Mesenchymal stem cell (in vitro differentiated cells and primary cell): ENCODE measurements around the gene KCNK1. TPM values are rescaled to one million over a fixed set of nuclear protein-coding genes. Genes with fewer than 3 reads are reported as not detected.
A peak's percentile ranks its signal among the peaks of the same experiment; 100 is the strongest.

ENCODE experiments used
- DNase-seq: peaks from one replicate; pipeline ENCODE4 v3.0.0-alpha.2; 2013
- H2AFZ ChIP-seq: one replicate; pipeline ENCODE4 v1.6.1; 2013; ENCODE audit warnings: low read depth, mild to moderate bottlenecking, control low read depth, inconsistent platforms, low read length, moderate library complexity
- H2AK5ac ChIP-seq: 2 replicates; pipeline ENCODE4 v1.6.1; 2013; ENCODE audit warnings: low read length, moderate library complexity, mild to moderate bottlenecking, inconsistent platforms; ENCODE audit not compliant: severe bottlenecking
- H2BK120ac ChIP-seq: one replicate; pipeline ENCODE4 v1.6.1; 2013; ENCODE audit warnings: low read depth, mild to moderate bottlenecking, inconsistent platforms, low read length, moderate library complexity
- H2BK12ac ChIP-seq, 2 experiments: one replicate each; pipeline ENCODE4 v1.6.1; 2013; ENCODE audit warnings: inconsistent platforms in 2 of 2, low read length in 2 of 2, mild to moderate bottlenecking in 2 of 2, moderate library complexity in 2 of 2, control low read depth in 1 of 2
- H2BK15ac ChIP-seq: one replicate; pipeline ENCODE4 v1.6.1; 2013; ENCODE audit warnings: mild to moderate bottlenecking, low read depth, inconsistent platforms; ENCODE audit not compliant: poor library complexity, severe bottlenecking
- H2BK5ac ChIP-seq: 2 replicates; pipeline ENCODE4 v1.6.1; 2013; ENCODE audit warnings: low read depth, mild to moderate bottlenecking, low read length, control low read depth, inconsistent platforms; ENCODE audit not compliant: poor library complexity, severe bottlenecking
- H3K14ac ChIP-seq, 2 experiments: one replicate each; pipeline ENCODE4 v1.6.1; 2013; ENCODE audit warnings: inconsistent platforms in 2 of 2, low read length in 2 of 2, control low read depth in 1 of 2, mild to moderate bottlenecking in 1 of 2, moderate library complexity in 1 of 2
- H3K18ac ChIP-seq, 2 experiments: one replicate each; pipeline ENCODE4 v1.6.1; 2013; ENCODE audit warnings: inconsistent platforms in 2 of 2, low read length in 2 of 2, control low read depth in 1 of 2, low read depth in 1 of 2, mild to moderate bottlenecking in 1 of 2
- H3K23ac ChIP-seq, 2 experiments: one replicate each; pipeline ENCODE4 v1.6.1; 2013; ENCODE audit warnings: inconsistent platforms in 2 of 2, low read length in 2 of 2, mild to moderate bottlenecking in 2 of 2, moderate library complexity in 2 of 2, control low read depth in 1 of 2
- H3K27ac ChIP-seq: 2 replicates; pipeline ENCODE4 v1.5.1; 2013; ENCODE audit warnings: mild to moderate bottlenecking, moderate library complexity, low read length, control low read depth, inconsistent platforms; ENCODE audit not compliant: poor library complexity, severe bottlenecking
- H3K27me3 ChIP-seq, 2 experiments: 2 replicates each; pipeline versions ENCODE4 v1.6.1 to v1.7.0; 2013; ENCODE audit warnings: low read length in 2 of 2, mild to moderate bottlenecking in 2 of 2, moderate library complexity in 2 of 2, control low read depth in 1 of 2, inconsistent platforms in 1 of 2; ENCODE audit not compliant: control insufficient read depth in 1 of 2, insufficient read depth in 1 of 2
- H3K36me3 ChIP-seq, 2 experiments: 2 replicates each; pipeline versions ENCODE4 v1.6.1 to v1.7.0; 2013; ENCODE audit warnings: low read length in 2 of 2, control low read depth in 1 of 2, inconsistent platforms in 1 of 2, low read depth in 1 of 2, mild to moderate bottlenecking in 1 of 2; ENCODE audit not compliant: insufficient read depth in 2 of 2, control insufficient read depth in 1 of 2
- H3K4ac ChIP-seq, 2 experiments: one replicate each; pipeline ENCODE4 v1.6.1; 2013; ENCODE audit warnings: inconsistent platforms in 2 of 2, low read length in 2 of 2, mild to moderate bottlenecking in 2 of 2, moderate library complexity in 2 of 2, control low read depth in 1 of 2, low read depth in 1 of 2
- H3K4me1 ChIP-seq: 2 replicates; pipeline ENCODE4 v1.6.1; 2013; ENCODE audit warnings: low read depth, low read length, control low read depth; ENCODE audit not compliant: control insufficient read depth, insufficient read depth
- H3K4me2 ChIP-seq: 2 replicates; pipeline ENCODE4 v1.6.1; 2013; ENCODE audit warnings: low read length, mild to moderate bottlenecking, inconsistent platforms; ENCODE audit not compliant: poor library complexity, severe bottlenecking
- H3K4me3 ChIP-seq, 2 experiments: 2 replicates each; pipeline versions ENCODE4 v1.5.1 to v1.7.0; 2013; ENCODE audit warnings: low read length in 2 of 2, mild to moderate bottlenecking in 2 of 2, control low read depth in 1 of 2, low read depth in 1 of 2; ENCODE audit not compliant: insufficient read depth in 1 of 2
- H3K79me1 ChIP-seq: replicated peaks from 2 replicates; pipeline ENCODE4 v1.6.1; 2013; ENCODE audit warnings: mild to moderate bottlenecking, control low read depth, low read length, inconsistent platforms; ENCODE audit not compliant: poor library complexity, severe bottlenecking
- H3K9ac ChIP-seq: 2 replicates; pipeline ENCODE4 v1.7.0; 2013; ENCODE audit warnings: mild to moderate bottlenecking, low read length, moderate library complexity
- H3K9me3 ChIP-seq: 2 replicates; pipeline ENCODE4 v1.7.0; 2013; ENCODE audit warnings: mild to moderate bottlenecking, low read length; ENCODE audit not compliant: control insufficient read depth
- H4K8ac ChIP-seq: one replicate; pipeline ENCODE4 v1.6.1; 2013; ENCODE audit warnings: inconsistent platforms, mild to moderate bottlenecking, low read length, moderate library complexity
- H4K91ac ChIP-seq: one replicate; pipeline ENCODE4 v1.6.1; 2013; ENCODE audit warnings: mild to moderate bottlenecking, low read length, inconsistent platforms
- WGBS: methylation state at CpG from one replicate; pipeline ENCODE4 v1.1.7; 2013; ENCODE audit warnings: mixed read lengths; 5-methylcytosine and 5-hydroxymethylcytosine counted together
- polyA plus RNA-seq, 2 experiments: library from polyadenylated mRNA; stranded (reverse); fragments of 200-250 nt; gene quantifications; one replicate each; pipeline ENCODE4 v1.2.3, GENCODE V29; 2013

The KCNK1 gene
- polyA plus RNA-seq (2013, experiment 1 of 2): 0.14 TPM
- polyA plus RNA-seq (2013, experiment 2 of 2): 0.29 TPM

- Histone ChIP-seq H3K9ac (peak within 1 kb of the TSS; percentile 89), H2BK120ac (no peak within 1 kb of the TSS), H2AK5ac (no peak within 1 kb of the TSS), H2BK5ac (no peak within 1 kb of the TSS), H3K23ac (no peak within 1 kb of the TSS), H3K9me3 (no peaks in the 10 kb centered on the region), H3K4me1 (peaks cover 11% of the 10 kb centered on the region), H3K79me1 (no peaks in the 10 kb centered on the region), H3K4me2 (peak within 1 kb of the TSS; percentile 96), H3K18ac (no peak within 1 kb of the TSS), H4K8ac (peak within 1 kb of the TSS; percentile 7), H2BK12ac (no peak within 1 kb of the TSS), H4K91ac (no peak within 1 kb of the TSS), H3K4me3 (peak within 1 kb of the TSS; percentile 51 to 87), H2AFZ (no peak within 1 kb of the TSS), H3K27ac (no peak within 1 kb of the TSS), H3K36me3 (no peaks in the 10 kb centered on the region), H3K4ac (no peak within 1 kb of the TSS), H2BK15ac (no peak within 1 kb of the TSS), H3K14ac (peak within 1 kb of the TSS in 1 of 2 experiments; percentile 58), H3K27me3 (peaks cover 25 to 37% of the 10 kb centered on the region in 2 experiments)
- WGBS: 1% methylated on average over 37 of the region's 70 CpGs
- peak; percentile 40 for DNase-seq
Observed at GRCh38 chr1:233613252-233614172, at the start of gene KCNK1. Gene KCNK1, plus strand, starts transcription at chr1:233614106. Its CDS starts 66 bp downstream, at chr1:233614172.

- Histone ChIP-seq H3K27ac (no peak overlapping the region), H3K23ac (no peak overlapping the region), H3K4ac (no peak overlapping the region), H3K18ac (no peak overlapping the region), H3K27me3 (no peaks in the 10 kb centered on the region), H3K4me2 (no peak overlapping the region), H3K14ac (no peak overlapping the region), H3K4me1 (no peaks in the 10 kb centered on the region), H4K8ac (no peak overlapping the region), H3K9ac (no peak overlapping the region), H2BK15ac (no peak overlapping the region), H3K4me3 (no peak overlapping the region), H2BK120ac (no peak overlapping the region), H2BK12ac (no peak overlapping the region), H3K36me3 (no peaks in the 10 kb centered on the region), H2BK5ac (no peak overlapping the region), H3K79me1 (no peaks in the 10 kb centered on the region), H2AFZ (no peak overlapping the region), H4K91ac (no peak overlapping the region), H2AK5ac (no peak overlapping the region), H3K9me3 (peaks cover 35% of the 10 kb centered on the region)
- DNase-seq: no peak
- WGBS: no CpG with 5 or more reads among the region's 2 CpGs
Observed at GRCh38 chr1:233565313-233565712, 48.6 kb upstream of the KCNK1 start.

GRCh38 chr1:233566886-233567285 lies 47.0 kb upstream of the KCNK1 start:
- H3K27me3 ChIP-seq: no peaks in the 10 kb centered on the region
- WGBS: 87% methylated on average over 1 of the region's 2 CpGs

DNA sequence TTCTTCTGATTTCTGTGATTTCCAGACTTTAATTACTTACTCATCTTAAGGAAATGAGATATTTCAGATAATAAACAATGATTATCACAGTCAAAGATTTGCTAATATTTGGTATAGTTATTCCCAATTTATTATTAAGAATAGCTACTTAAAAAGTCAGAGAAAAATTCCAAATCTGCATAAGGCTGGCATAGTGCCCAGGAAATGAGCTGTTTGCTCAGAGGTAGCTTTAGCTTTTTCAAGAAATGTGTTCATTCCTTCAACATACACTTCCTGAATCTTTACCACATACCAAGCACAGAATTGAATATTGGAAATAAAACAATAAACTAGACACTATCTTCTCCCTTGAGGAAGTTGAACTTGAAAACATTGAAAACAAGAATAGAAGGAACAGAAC lies 44.3 kb upstream of the KCNK1 start:
- Histone ChIP-seq H3K9me3 (peaks cover 6% of the 10 kb centered on the region), H2BK12ac (no peak overlapping the region), H3K36me3 (no peaks in the 10 kb centered on the region), H2BK5ac (no peak overlapping the region), H2BK120ac (no peak overlapping the region), H2AK5ac (no peak overlapping the region), H3K4me2 (no peak overlapping the region), H3K18ac (no peak overlapping the region), H3K27me3 (no peaks in the 10 kb centered on the region), H2BK15ac (no peak overlapping the region), H3K14ac (no peak overlapping the region), H4K8ac (no peak overlapping the region), H3K4me1 (no peaks in the 10 kb centered on the region), H3K4ac (no peak overlapping the region), H3K9ac (no peak overlapping the region), H4K91ac (no peak overlapping the region), H2AFZ (no peak overlapping the region), H3K23ac (no peak overlapping the region), H3K27ac (no peak overlapping the region), H3K79me1 (no peaks in the 10 kb centered on the region), H3K4me3 (no peak overlapping the region)
- DNase-seq: no peak

More at GRCh38 chr1:233566886-233567285, 47.0 kb upstream of the KCNK1 start:
- Histone ChIP-seq H2AFZ (no peak overlapping the region), H3K4me3 (no peak overlapping the region), H2AK5ac (no peak overlapping the region), H2BK120ac (no peak overlapping the region), H3K9me3 (peaks cover 26% of the 10 kb centered on the region), H4K8ac (no peak overlapping the region), H3K14ac (no peak overlapping the region), H3K9ac (no peak overlapping the region), H3K27ac (no peak overlapping the region), H4K91ac (no peak overlapping the region), H3K23ac (no peak overlapping the region), H3K18ac (no peak overlapping the region), H2BK12ac (no peak overlapping the region), H3K4me2 (no peak overlapping the region), H3K36me3 (no peaks in the 10 kb centered on the region), H3K4me1 (no peaks in the 10 kb centered on the region), H2BK15ac (no peak overlapping the region), H3K79me1 (no peaks in the 10 kb centered on the region), H3K4ac (no peak overlapping the region), H2BK5ac (no peak overlapping the region)
- DNase-seq: no peak
